NT2/D1 (cell line): Measurements from ENCODE around the gene CYREN.

Experiments used
- YY1 ChIP-seq: IDR thresholded peaks from 2 replicates; pipeline ENCODE4 v1.6.1; 2011; ENCODE audit not compliant: insufficient read length, insufficient read depth
- ZNF274 ChIP-seq: IDR thresholded peaks from 2 replicates; pipeline ENCODE4 v1.6.1; 2011; ENCODE audit warnings: mild to moderate bottlenecking, low read depth, low read length

GRCh38 chr7:135185471-135186260 is 15.2 kb upstream of the CYREN start:
- TF ChIP-seq ZNF274 (no peak), YY1 (no peak)
